Caco-2 (cell line): ENCODE results near the gene RTTN. TPM values are rescaled to one million over a fixed set of nuclear protein-coding genes. Genes with fewer than 3 reads are reported as not detected.

ENCODE experiments used
- BruUV-seq: library from RNA; stranded (reverse); fragments of 400-500 nt; replicated peaks from 2 replicates; lab custom pipeline; 2021; lab: Mats Ljungman, UMichigan
- CTCF ChIA-PET: fragments of 300-600 bp; sonication (Branson Sonifier 250); formaldehyde crosslinking; loops from one replicate; lab custom pipeline; 2022; ENCODE audit warnings: antibody characterized with exemption; lab: Charles Lee
- POLR2A ChIA-PET: fragments of 300-600 bp; sonication (Branson Sonifier 250); formaldehyde crosslinking; loops from one replicate; lab custom pipeline; 2022; ENCODE audit warnings: antibody characterized with exemption; lab: Charles Lee
- DNase-seq, 2 experiments: peaks; one replicate each; pipeline versions ENCODE4 v3.0.0 to v3.0.0-alpha.2; 2020 to 2022
- H3K27me3 ChIP-seq: replicated peaks from 2 replicates; pipeline ENCODE4 v1.6.0; 2011; ENCODE audit warnings: low read length; ENCODE audit not compliant: control insufficient read depth, insufficient read depth
- H3K36me3 ChIP-seq: 2 replicates; pipeline ENCODE4 v1.5.1; 2011; ENCODE audit warnings: low read length; ENCODE audit not compliant: control insufficient read depth, insufficient read depth
- H3K4me1 ChIP-seq: fragments of 250-450 bp; sonication (Bioruptor Pico); 2 replicates; pipeline ENCODE4 v1.5.1; 2020; ENCODE audit warnings: mild to moderate bottlenecking
- H3K4me3 ChIP-seq: 2 replicates; pipeline ENCODE4 v1.5.1; 2011; ENCODE audit warnings: low read depth, mild to moderate bottlenecking, control low read depth, low read length
- H3K9me3 ChIP-seq: fragments of 250-450 bp; sonication (Bioruptor Pico); 2 replicates; pipeline ENCODE4 v1.5.1; 2020; ENCODE audit warnings: mild to moderate bottlenecking, moderate library complexity
- H3K27ac Mint-ChIP-seq: one replicate; pipeline ENCODE4 v1.8.0; 2022; ENCODE audit warnings: mixed read lengths; ENCODE audit not compliant: unreplicated experiment
- H3K27me3 Mint-ChIP-seq: one replicate; pipeline ENCODE4 v1.8.0; 2022; ENCODE audit warnings: mixed read lengths; ENCODE audit not compliant: insufficient read depth, unreplicated experiment
- H3K36me3 Mint-ChIP-seq: one replicate; pipeline ENCODE4 v1.8.0; 2022; ENCODE audit warnings: mild to moderate bottlenecking, mixed read lengths; ENCODE audit not compliant: insufficient read depth, unreplicated experiment
- H3K4me1 Mint-ChIP-seq: one replicate; pipeline ENCODE4 v1.8.0; 2022; ENCODE audit warnings: low read depth, mixed read lengths; ENCODE audit not compliant: unreplicated experiment
- H3K4me3 Mint-ChIP-seq: one replicate; pipeline ENCODE4 v1.8.0; 2022; ENCODE audit warnings: mild to moderate bottlenecking, moderate library complexity, mixed read lengths; ENCODE audit not compliant: unreplicated experiment
- H3K9me3 Mint-ChIP-seq: one replicate; pipeline ENCODE4 v1.8.0; 2022; ENCODE audit warnings: mixed read lengths; ENCODE audit not compliant: unreplicated experiment
- CTCF ChIP-seq, 2 experiments: fragments of 200-600 bp in 1 of 2; IDR thresholded peaks; 1 replicate in 1 of 2; 2 replicates in 1 of 2; pipeline versions ENCODE4 v1.5.1 to v1.8.0; 2011 to 2022; ENCODE audit warnings: antibody characterized with exemption in 1 of 2, control low read depth in 1 of 2, inconsistent platforms in 1 of 2, low read depth in 1 of 2, low read length in 1 of 2, mild to moderate bottlenecking in 1 of 2, moderate library complexity in 1 of 2; ENCODE audit not compliant: insufficient read depth in 1 of 2, severe bottlenecking in 1 of 2, unreplicated experiment in 1 of 2
- intact Hi-C: fragments of 100-400 bp; cut with micrococcal nuclease; formaldehyde crosslinking; loops from one replicate; pipeline ENCODE4 v1.10.0; 2022; ENCODE audit not compliant: unreplicated experiment
- total RNA-seq: library from RNA; stranded (reverse); gene quantifications from 2 replicates; pipeline ENCODE4 v1.2.3, GENCODE V29; 2022

RTTN gene
- total RNA-seq, 1 experiment from 2014 or later = 14.6 TPM

- no peaks in the 10 kb centered on the region for H3K27me3 ChIP-seq
- ChIA-PET CTCF (no interaction called here), POLR2A (no interaction called here)
Measured at GRCh38 chr18:70022636-70023035, 182.9 kb downstream of the RTTN start.

GRCh38 chr18:70021498-70021897 lies 184.0 kb downstream of the RTTN start:
- DNase-seq = no peak
- H3K4me1 Mint-ChIP-seq = no peaks in the 10 kb centered on the region
- Histone ChIP-seq H3K4me1 (no peaks in the 10 kb centered on the region), H3K4me3 (no peak overlapping the region), H3K27me3 (no peaks in the 10 kb centered on the region), H3K9me3 (no peaks in the 10 kb centered on the region), H3K36me3 (no peaks in the 10 kb centered on the region)
- no peaks in the 10 kb centered on the region for H3K9me3 Mint-ChIP-seq
- H3K4me3 Mint-ChIP-seq = no peak overlapping the region
- ChIA-PET CTCF (no interaction called here), POLR2A (no interaction called here)
- no peak for TF ChIP-seq CTCF (IDR thresholded peaks at IDR 0.05; ENCODE audit: insufficient read depth in 1 of 2, low read depth in 1 of 2, low read length in 1 of 2, severe bottlenecking in 1 of 2, unreplicated experiment in 1 of 2)
- intact Hi-C loops = no loop called here
- BruUV-seq = no TSS peak
- peaks cover 6% of the 10 kb centered on the region for H3K36me3 Mint-ChIP-seq
- H3K27ac Mint-ChIP-seq = no peak overlapping the region
- no peaks in the 10 kb centered on the region for H3K27me3 Mint-ChIP-seq

More at GRCh38 chr18:70022636-70023035, 182.9 kb downstream of the RTTN start:
- no peak for DNase-seq
- no peak overlapping the region for H3K4me3 ChIP-seq
- no peak overlapping the region for H3K27ac Mint-ChIP-seq
- no peak overlapping the region for H3K4me3 Mint-ChIP-seq
- no peaks in the 10 kb centered on the region for H3K4me1 Mint-ChIP-seq
- peaks cover 6% of the 10 kb centered on the region for H3K36me3 Mint-ChIP-seq
- H3K9me3 Mint-ChIP-seq = no peaks in the 10 kb centered on the region
- H3K9me3 ChIP-seq = no peaks in the 10 kb centered on the region
- TF ChIP-seq CTCF (IDR thresholded peaks at IDR 0.05; ENCODE audit: insufficient read depth in 1 of 2, low read depth in 1 of 2, low read length in 1 of 2, severe bottlenecking in 1 of 2, unreplicated experiment in 1 of 2) = no peak
- intact Hi-C loops = no loop called here
- no peaks in the 10 kb centered on the region for H3K4me1 ChIP-seq
- H3K36me3 ChIP-seq = no peaks in the 10 kb centered on the region
- BruUV-seq = no TSS peak
- no peaks in the 10 kb centered on the region for H3K27me3 Mint-ChIP-seq

GRCh38 chr18:70021043-70021442 lies 184.4 kb downstream of the RTTN start:
- no TSS peak for BruUV-seq
- Mint-ChIP-seq H3K36me3 (peaks cover 6% of the 10 kb centered on the region), H3K4me3 (no peak overlapping the region), H3K27me3 (no peaks in the 10 kb centered on the region), H3K27ac (no peak overlapping the region), H3K4me1 (no peaks in the 10 kb centered on the region), H3K9me3 (no peaks in the 10 kb centered on the region)
- Histone ChIP-seq H3K36me3 (no peaks in the 10 kb centered on the region), H3K4me3 (no peak overlapping the region), H3K27me3 (no peaks in the 10 kb centered on the region), H3K4me1 (no peaks in the 10 kb centered on the region), H3K9me3 (no peaks in the 10 kb centered on the region)
- no peak for DNase-seq
- TF ChIP-seq CTCF (IDR thresholded peaks at IDR 0.05; ENCODE audit: insufficient read depth in 1 of 2, low read depth in 1 of 2, low read length in 1 of 2, severe bottlenecking in 1 of 2, unreplicated experiment in 1 of 2) = no peak
- CTCF ChIA-PET = no interaction called here
- POLR2A ChIA-PET = no interaction called here
- intact Hi-C loops = no loop called here
